ENCODE results near the gene HEYL. TPM values are rescaled to one million over a fixed set of nuclear protein-coding genes. Genes with fewer than 3 reads are reported as not detected.

HEYL gene
- total RNA-seq, 3 donors from 2014 or later: 2.1 to 5.2 (median 2.3) TPM

GRCh38 chr1:39684313-39684664, 44.8 kb upstream of the HEYL start:
- no peaks in the 10 kb centered on the region for H3K9me3 ChIP-seq
- no peak overlapping the region for H3K4me3 ChIP-seq
- intact Hi-C loops (cut with DNase I; ENCODE audit: low total_unique reads): no loop called here
- H3K27ac ChIP-seq: no peak overlapping the region
- peaks cover 0 to 21% of the 10 kb centered on the region in 2 donors for H3K27me3 ChIP-seq
- TF ChIP-seq, protein P1, sequence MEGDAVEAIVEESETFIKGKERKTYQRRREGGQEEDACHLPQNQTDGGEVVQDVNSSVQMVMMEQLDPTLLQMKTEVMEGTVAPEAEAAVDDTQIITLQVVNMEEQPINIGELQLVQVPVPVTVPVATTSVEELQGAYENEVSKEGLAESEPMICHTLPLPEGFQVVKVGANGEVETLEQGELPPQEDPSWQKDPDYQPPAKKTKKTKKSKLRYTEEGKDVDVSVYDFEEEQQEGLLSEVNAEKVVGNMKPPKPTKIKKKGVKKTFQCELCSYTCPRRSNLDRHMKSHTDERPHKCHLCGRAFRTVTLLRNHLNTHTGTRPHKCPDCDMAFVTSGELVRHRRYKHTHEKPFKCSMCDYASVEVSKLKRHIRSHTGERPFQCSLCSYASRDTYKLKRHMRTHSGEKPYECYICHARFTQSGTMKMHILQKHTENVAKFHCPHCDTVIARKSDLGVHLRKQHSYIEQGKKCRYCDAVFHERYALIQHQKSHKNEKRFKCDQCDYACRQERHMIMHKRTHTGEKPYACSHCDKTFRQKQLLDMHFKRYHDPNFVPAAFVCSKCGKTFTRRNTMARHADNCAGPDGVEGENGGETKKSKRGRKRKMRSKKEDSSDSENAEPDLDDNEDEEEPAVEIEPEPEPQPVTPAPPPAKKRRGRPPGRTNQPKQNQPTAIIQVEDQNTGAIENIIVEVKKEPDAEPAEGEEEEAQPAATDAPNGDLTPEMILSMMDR (IDR thresholded peaks at IDR 0.05): no peak
- no peak for TF ChIP-seq POLR2A (IDR thresholded peaks at IDR 0.05)
- TF ChIP-seq POLR2AphosphoS5 (IDR thresholded peaks at IDR 0.05): no peak
- no peaks in the 10 kb centered on the region for H3K36me3 ChIP-seq
- no peaks in the 10 kb centered on the region for H3K4me1 ChIP-seq
- no peak for DNase-seq (ENCODE audit: low spot score in 2 of 2)

DNA sequence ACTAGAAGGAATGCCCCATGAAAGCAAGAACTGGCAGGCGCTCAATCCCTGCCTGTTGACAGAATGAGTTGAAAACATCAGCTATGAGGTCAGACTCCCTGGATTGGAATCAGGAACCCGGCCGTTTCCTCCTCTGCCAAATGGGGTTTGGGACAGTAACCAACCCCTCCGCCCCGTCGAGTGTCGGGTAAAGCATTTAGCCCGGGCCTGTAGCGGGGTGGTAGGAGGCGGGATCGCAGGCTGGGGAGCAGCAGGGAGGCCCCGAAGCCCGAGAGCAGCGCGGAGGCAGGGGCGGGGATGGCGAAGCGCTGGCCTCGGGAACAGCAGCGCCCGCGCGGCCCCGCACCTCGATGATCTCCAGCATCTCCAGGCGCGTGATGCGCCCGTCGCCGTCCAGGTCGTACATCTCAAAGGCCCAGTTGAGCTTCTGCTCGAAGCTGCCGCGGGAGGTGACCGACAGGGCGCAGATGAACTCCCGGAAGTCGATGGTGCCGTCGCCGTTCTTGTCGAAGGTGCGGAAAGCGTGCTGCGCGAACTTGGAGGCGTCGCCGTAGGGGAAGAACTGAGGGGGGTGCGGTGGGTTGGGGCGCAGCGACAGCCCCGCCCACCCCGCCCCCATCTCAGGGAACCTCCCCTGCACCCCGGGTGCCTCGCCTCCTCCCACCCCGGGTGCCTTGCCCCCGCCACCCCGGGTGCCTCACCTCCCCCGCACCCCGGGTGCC, 44.3 kb upstream of the HEYL start:
- Histone ChIP-seq H3K4me3 (peak overlapping the region in 2 of 3 donors; percentile 4 to 53), H3K27ac (no peak overlapping the region), H3K36me3 (no peaks in the 10 kb centered on the region), H3K9me3 (no peaks in the 10 kb centered on the region), H3K27me3 (peaks cover 0 to 21% of the 10 kb centered on the region in 2 donors), H3K4me1 (no peaks in the 10 kb centered on the region)
- TF ChIP-seq POLR2AphosphoS5 (IDR thresholded peaks at IDR 0.05): no peak
- TF ChIP-seq, protein P1 (IDR thresholded peaks at IDR 0.05): no peak
- TF ChIP-seq POLR2A (IDR thresholded peaks at IDR 0.05): no peak
- intact Hi-C loops (cut with DNase I; ENCODE audit: low total_unique reads): no loop called here
- no peak for DNase-seq (ENCODE audit: low spot score in 2 of 2)

DNA sequence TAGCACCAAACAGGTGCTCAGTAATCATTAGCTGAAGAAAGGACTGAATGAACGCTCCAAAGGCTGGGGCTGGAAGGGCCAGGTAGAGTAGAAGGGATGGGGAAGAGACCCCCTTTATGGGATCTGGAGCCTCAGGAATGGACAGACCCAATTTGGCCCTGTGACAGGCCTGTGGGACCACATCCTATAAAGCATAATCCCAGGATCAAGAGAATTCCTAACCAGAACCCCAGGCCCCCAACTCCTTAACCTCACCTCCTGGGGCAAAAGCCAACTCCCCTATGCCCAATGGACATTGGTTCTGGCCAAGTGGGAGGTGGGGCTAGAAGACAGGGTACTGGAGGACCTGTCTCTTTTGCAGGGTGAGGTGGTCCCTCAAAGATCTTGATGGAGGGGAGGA, 42.6 kb upstream of the HEYL start:
- Histone ChIP-seq H3K4me3 (no peak overlapping the region), H3K27ac (no peak overlapping the region), H3K27me3 (peaks cover 0 to 21% of the 10 kb centered on the region in 2 donors), H3K9me3 (no peaks in the 10 kb centered on the region), H3K36me3 (no peaks in the 10 kb centered on the region), H3K4me1 (no peaks in the 10 kb centered on the region)
- intact Hi-C loops (cut with DNase I; ENCODE audit: low total_unique reads): no loop called here
- DNase-seq (ENCODE audit: low spot score in 2 of 2): no peak
- TF ChIP-seq POLR2A (IDR thresholded peaks at IDR 0.05) (no peak), POLR2AphosphoS5 (IDR thresholded peaks at IDR 0.05) (no peak)
- TF ChIP-seq, protein P1 (IDR thresholded peaks at IDR 0.05): no peak

DNA sequence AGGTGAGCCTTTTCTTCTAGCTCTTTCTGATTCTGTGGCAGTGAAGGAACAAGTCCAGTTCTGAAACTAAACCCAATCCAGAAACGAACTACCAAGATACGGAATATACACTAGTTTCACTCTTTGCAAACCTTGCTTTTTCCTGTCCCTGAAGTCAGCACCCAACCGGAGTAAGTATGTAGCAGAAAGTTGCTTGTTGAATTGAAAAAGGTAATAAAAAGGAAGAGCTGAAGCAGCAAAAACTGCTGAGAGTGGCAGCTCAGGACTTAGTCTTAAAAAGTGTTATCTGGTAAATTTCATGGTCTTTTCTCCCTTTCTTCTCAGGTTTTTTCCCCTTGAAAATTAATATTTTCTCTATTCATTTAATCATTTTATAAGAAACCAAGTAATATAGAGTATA, 41.9 kb upstream of the HEYL start:
- H3K27me3 ChIP-seq: peaks cover 0 to 21% of the 10 kb centered on the region in 2 donors
- H3K27ac ChIP-seq: no peak overlapping the region
- no peaks in the 10 kb centered on the region for H3K9me3 ChIP-seq
- no peaks in the 10 kb centered on the region for H3K36me3 ChIP-seq
- no peak for TF ChIP-seq POLR2AphosphoS5 (IDR thresholded peaks at IDR 0.05)
- TF ChIP-seq, protein P1 (IDR thresholded peaks at IDR 0.05): no peak
- TF ChIP-seq POLR2A (IDR thresholded peaks at IDR 0.05): no peak
- no peak overlapping the region for H3K4me3 ChIP-seq
- H3K4me1 ChIP-seq: no peaks in the 10 kb centered on the region
- intact Hi-C loops (cut with DNase I; ENCODE audit: low total_unique reads): no loop called here
- DNase-seq (ENCODE audit: low spot score in 2 of 2): no peak

DNA sequence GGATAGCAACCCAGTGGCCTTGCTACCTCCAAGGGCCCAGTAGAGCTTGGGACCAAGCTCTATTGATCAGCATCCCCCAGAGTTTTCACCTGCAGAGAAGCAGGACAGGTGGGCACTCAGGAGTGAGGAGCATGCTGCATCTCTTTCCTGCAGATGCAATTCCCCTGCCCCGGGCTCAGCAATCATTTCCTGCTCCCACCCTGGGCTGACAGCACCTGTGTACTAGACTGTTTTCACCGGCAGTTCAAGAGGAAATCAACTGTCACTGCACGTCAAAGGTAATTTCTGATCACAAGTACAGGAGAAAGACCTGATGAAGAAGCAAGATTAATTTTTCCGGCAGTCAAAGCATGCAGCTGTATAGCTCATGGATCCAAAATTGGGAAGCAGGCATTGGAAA, 41.3 kb upstream of the HEYL start:
- no peaks in the 10 kb centered on the region for H3K4me1 ChIP-seq
- H3K27ac ChIP-seq: no peak overlapping the region
- TF ChIP-seq, protein P1 (IDR thresholded peaks at IDR 0.05): no peak
- TF ChIP-seq POLR2A (IDR thresholded peaks at IDR 0.05) (no peak), POLR2AphosphoS5 (IDR thresholded peaks at IDR 0.05) (no peak)
- no peak for DNase-seq (ENCODE audit: low spot score in 2 of 2)
- H3K9me3 ChIP-seq: no peaks in the 10 kb centered on the region
- H3K27me3 ChIP-seq: peaks cover 0 to 21% of the 10 kb centered on the region in 2 donors
- no peaks in the 10 kb centered on the region for H3K36me3 ChIP-seq
- no peak overlapping the region for H3K4me3 ChIP-seq
- intact Hi-C loops (cut with DNase I; ENCODE audit: low total_unique reads): no loop called here
